H9 (cell line): Measurements from ENCODE around the gene LMX1B. TPM values are rescaled to one million over a fixed set of nuclear protein-coding genes. Genes with fewer than 3 reads are reported as not detected.

Experiments used
- DNase-seq: peaks from one replicate; pipeline ENCODE4 v3.0.0-alpha.2; 2017
- H2AFZ ChIP-seq: one replicate; pipeline ENCODE4 v1.6.1; 2013; ENCODE audit warnings: mild to moderate bottlenecking, low read length, control low read depth, moderate library complexity
- H2AK5ac ChIP-seq: 2 replicates; pipeline ENCODE4 v1.6.1; 2013; ENCODE audit warnings: low read length, control low read depth, mixed read lengths; ENCODE audit not compliant: insufficient read length
- H2BK120ac ChIP-seq: one replicate; pipeline ENCODE4 v1.6.1; 2013; ENCODE audit warnings: low read depth, mild to moderate bottlenecking, low read length, control low read depth, inconsistent platforms; ENCODE audit not compliant: poor library complexity, severe bottlenecking
- H2BK12ac ChIP-seq: 2 replicates; pipeline ENCODE4 v1.6.1; 2013; ENCODE audit warnings: low read length, control low read depth, mixed read lengths, low read depth; ENCODE audit not compliant: insufficient read length
- H2BK15ac ChIP-seq: 2 replicates; pipeline ENCODE4 v1.6.1; 2013; ENCODE audit warnings: low read depth, low read length, control low read depth
- H2BK20ac ChIP-seq: one replicate; pipeline ENCODE4 v1.6.1; 2013; ENCODE audit warnings: low read depth, mild to moderate bottlenecking, low read length, control low read depth, inconsistent platforms; ENCODE audit not compliant: poor library complexity, severe bottlenecking
- H2BK5ac ChIP-seq: 2 replicates; pipeline ENCODE4 v1.6.1; 2013; ENCODE audit warnings: low read length, control low read depth, mixed read lengths; ENCODE audit not compliant: insufficient read length
- H3K14ac ChIP-seq: 2 replicates; pipeline ENCODE4 v1.6.1; 2013; ENCODE audit warnings: low read length, control low read depth; ENCODE audit not compliant: insufficient read depth
- H3K18ac ChIP-seq: 2 replicates; pipeline ENCODE4 v1.6.1; 2013; ENCODE audit warnings: low read depth, mild to moderate bottlenecking, mixed read lengths, low read length, control low read depth; ENCODE audit not compliant: insufficient read length
- H3K23ac ChIP-seq: 2 replicates; pipeline ENCODE4 v1.6.1; 2013; ENCODE audit warnings: low read length, control low read depth, mixed read lengths, low read depth; ENCODE audit not compliant: insufficient read length
- H3K23me2 ChIP-seq: 2 replicates; pipeline ENCODE4 v1.6.1; 2013; ENCODE audit warnings: low read depth, mild to moderate bottlenecking, mixed read lengths, low read length, control low read depth; ENCODE audit not compliant: insufficient read length, poor library complexity, severe bottlenecking
- H3K27ac ChIP-seq: 2 replicates; pipeline ENCODE4 v1.5.1; 2013; ENCODE audit warnings: low read length, control low read depth, mixed read lengths, low read depth; ENCODE audit not compliant: insufficient read length
- H3K27me3 ChIP-seq: 2 replicates; pipeline ENCODE4 v1.6.1; 2013; ENCODE audit warnings: low read length, control low read depth, inconsistent platforms; ENCODE audit not compliant: insufficient read depth
- H3K4ac ChIP-seq: 2 replicates; pipeline ENCODE4 v1.6.1; 2013; ENCODE audit warnings: low read depth, mild to moderate bottlenecking, control low read depth, inconsistent platforms, low read length, moderate library complexity
- H3K4me1 ChIP-seq: 2 replicates; pipeline ENCODE4 v1.6.1; 2013; ENCODE audit warnings: low read length, control low read depth, inconsistent platforms; ENCODE audit not compliant: insufficient read depth
- H3K4me2 ChIP-seq: 2 replicates; pipeline ENCODE4 v1.6.1; 2013; ENCODE audit warnings: low read length, control low read depth, mixed read lengths; ENCODE audit not compliant: insufficient read length, insufficient read depth
- H3K56ac ChIP-seq: 2 replicates; pipeline ENCODE4 v1.6.1; 2013; ENCODE audit warnings: low read depth, mild to moderate bottlenecking, mixed read lengths, low read length, control low read depth; ENCODE audit not compliant: insufficient read length
- H3K79me1 ChIP-seq: 2 replicates; pipeline ENCODE4 v1.6.1; 2013; ENCODE audit warnings: low read depth, mild to moderate bottlenecking, moderate library complexity, low read length, control low read depth, inconsistent platforms; ENCODE audit not compliant: insufficient read depth, poor library complexity, severe bottlenecking
- H3K79me2 ChIP-seq: 2 replicates; pipeline ENCODE4 v1.6.1; 2013; ENCODE audit warnings: low read length, control low read depth, inconsistent platforms; ENCODE audit not compliant: insufficient read depth
- H3K9ac ChIP-seq: 2 replicates; pipeline ENCODE4 v1.6.1; 2013; ENCODE audit warnings: low read length, control low read depth, mixed read lengths; ENCODE audit not compliant: insufficient read length; ENCODE audit errors: extremely low read depth
- H3K9me3 ChIP-seq: one replicate; pipeline ENCODE4 v1.6.1; 2013; ENCODE audit warnings: low read depth, low read length, inconsistent platforms; ENCODE audit not compliant: control insufficient read depth
- H3T11ph ChIP-seq: one replicate; pipeline ENCODE4 v1.6.1; 2013; ENCODE audit warnings: mild to moderate bottlenecking, low read length, control low read depth, inconsistent platforms
- H4K20me1 ChIP-seq: one replicate; pipeline ENCODE4 v1.6.1; 2013; ENCODE audit not compliant: control insufficient read depth, insufficient read length, insufficient read depth
- H4K5ac ChIP-seq: 2 replicates; pipeline ENCODE4 v1.6.1; 2013; ENCODE audit warnings: low read depth, mild to moderate bottlenecking, mixed read lengths, low read length, control low read depth; ENCODE audit not compliant: insufficient read length
- H4K8ac ChIP-seq: replicated peaks from 2 replicates; pipeline ENCODE4 v1.6.1; 2013; ENCODE audit warnings: low read length, control low read depth, mixed read lengths, low read depth; ENCODE audit not compliant: insufficient read length
- H4K91ac ChIP-seq: 2 replicates; pipeline ENCODE4 v1.6.1; 2013; ENCODE audit warnings: low read depth, mild to moderate bottlenecking, moderate library complexity, mixed read lengths, low read length, control low read depth; ENCODE audit not compliant: insufficient read length
- H3K27ac Mint-ChIP-seq, 3 experiments: 2 replicates in 2 of 3; 3 replicates in 1 of 3; pipeline ENCODE4 v1.8.0; 2020 to 2021; ENCODE audit warnings: mixed read lengths in 3 of 3, mild to moderate bottlenecking in 1 of 3, moderate library complexity in 1 of 3
- H3K27me3 Mint-ChIP-seq: 2 replicates; pipeline ENCODE4 v1.8.0; 2021; ENCODE audit warnings: low read depth, mild to moderate bottlenecking, moderate library complexity, mixed read lengths
- H3K36me3 Mint-ChIP-seq, 3 experiments: 2 replicates in 2 of 3; 3 replicates in 1 of 3; pipeline ENCODE4 v1.8.0; 2020 to 2021; ENCODE audit warnings: low read depth in 3 of 3, mixed read lengths in 3 of 3; ENCODE audit not compliant: insufficient read depth in 1 of 3
- H3K4me1 Mint-ChIP-seq, 2 experiments: 2 replicates each; pipeline ENCODE4 v1.8.0; 2020; ENCODE audit warnings: mixed read lengths in 2 of 2
- H3K4me3 Mint-ChIP-seq, 2 experiments: 2 replicates in 1 of 2; 3 replicates in 1 of 2; pipeline ENCODE4 v1.8.0; 2020 to 2021; ENCODE audit warnings: mild to moderate bottlenecking in 2 of 2, mixed read lengths in 2 of 2, moderate library complexity in 1 of 2
- H3K9me3 Mint-ChIP-seq, 2 experiments: 2 replicates in 1 of 2; 3 replicates in 1 of 2; pipeline ENCODE4 v1.8.0; 2020; ENCODE audit warnings: mild to moderate bottlenecking in 2 of 2, mixed read lengths in 2 of 2, moderate library complexity in 1 of 2
- CTCF ChIP-seq: fragments of 200-600 bp; sonication (generic); conservative IDR thresholded peaks from 3 replicates; pipeline ENCODE4 v1.8.0; 2021; ENCODE audit warnings: antibody characterized with exemption, mild to moderate bottlenecking
- WGBS: extraction: QIAGEN DNeasy Blood & Tissue Kit; methylation state at CpG from one replicate; pipeline ENCODE4 v1.1.7; 2013; ENCODE audit warnings: missing lambda C conversion rate, low lambda C conversion rate, mixed read lengths; ENCODE audit not compliant: insufficient read length; ENCODE audit errors: extremely low coverage; 5-methylcytosine and 5-hydroxymethylcytosine counted together
- total RNA-seq: library from RNA; stranded (reverse); gene quantifications from 2 replicates; pipeline ENCODE4 v1.2.1, GENCODE V29; 2021

LMX1B gene
- total RNA-seq, 1 experiment from 2014 or later, result 0.85 TPM

GRCh38 chr9:126605792-126606482 lies 7.8 kb upstream of the LMX1B start:
- Mint-ChIP-seq H3K27ac (no peak overlapping the region), H3K27me3 (peaks cover 95% of the 10 kb centered on the region), H3K4me3 (no peak overlapping the region), H3K4me1 (peaks cover 5 to 13% of the 10 kb centered on the region in 2 experiments; a peak in 3 of 4 replicates), H3K9me3 (no peaks in the 10 kb centered on the region), H3K36me3 (no peaks in the 10 kb centered on the region; a peak in 1 of 7 replicates)
- Histone ChIP-seq H4K20me1 (peaks cover 2% of the 10 kb centered on the region), H3K79me2 (no peaks in the 10 kb centered on the region), H3K4me2 (no peak overlapping the region), H3K23me2 (peaks cover 7% of the 10 kb centered on the region), H3K14ac (no peak overlapping the region), H2BK15ac (no peak overlapping the region), H3K79me1 (no peaks in the 10 kb centered on the region), H3K4ac (no peak overlapping the region), H2BK20ac (no peak overlapping the region), H3K56ac (no peak overlapping the region), H4K8ac (no peak overlapping the region), H4K5ac (no peak overlapping the region), H3K18ac (no peak overlapping the region), H4K91ac (no peak overlapping the region), H3K9me3 (no peaks in the 10 kb centered on the region), H3K4me1 (no peaks in the 10 kb centered on the region), H2BK12ac (no peak overlapping the region), H3K27ac (no peak overlapping the region), H3T11ph (no peak overlapping the region), H2AK5ac (no peak overlapping the region), H2BK5ac (no peak overlapping the region), H3K23ac (no peak overlapping the region), H2BK120ac (no peak overlapping the region), H2AFZ (no peak overlapping the region), H3K27me3 (peaks cover 26% of the 10 kb centered on the region; the same call in 1 of the 2 replicates), H3K9ac (no peak overlapping the region)
- no CpG with 5 or more reads among the region's 12 CpGs for WGBS
- TF ChIP-seq CTCF, result no peak
- DNase-seq, result no peak
